ENCODE results near the gene LRMDA. TPM values are rescaled to one million over a fixed set of nuclear protein-coding genes. Genes with fewer than 3 reads are reported as not detected.

Gene LRMDA
- total and polyA plus RNA-seq, 2 donors (not counting 1 experiment from before 2014, with no cell fraction given): 0.12 TPM; not detected in 1

GRCh38 chr10:76543655-76544054 is 1112.2 kb downstream of the LRMDA start:
- Histone ChIP-seq H3K9me3 (ENCODE audit: control extremely low read depth in 1 of 3, control insufficient read depth in 2 of 3, insufficient read depth in 1 of 3, low read length in 2 of 3) (no peaks in the 10 kb centered on the region), H4K20me1 (ENCODE audit: control insufficient read depth, insufficient read depth, low read length, poor library complexity, severe bottlenecking) (no peaks in the 10 kb centered on the region), H3K27me3 (replicated peaks in 1 of 4; ENCODE audit: control extremely low read depth in 1 of 4, control insufficient read depth in 3 of 4, insufficient read depth in 4 of 4, low read length in 3 of 4) (no peaks in the 10 kb centered on the region), H3K4me2 (replicated peaks; ENCODE audit: low read depth, low read length, poor library complexity, severe bottlenecking) (no peak overlapping the region), H3K9ac (ENCODE audit: low read length) (no peak overlapping the region), H3K27ac (ENCODE audit: low read length in 2 of 2) (no peak overlapping the region), H2AFZ (ENCODE audit: insufficient read depth, low read depth, low read length, poor library complexity, severe bottlenecking) (no peak overlapping the region), H3K4me3 (ENCODE audit: control extremely low read depth in 1 of 5, extremely low read depth in 1 of 5, insufficient read depth in 1 of 5, low read depth in 2 of 5, low read length in 4 of 5) (no peak overlapping the region), H3K4me1 (ENCODE audit: control insufficient read depth in 2 of 2, insufficient read depth in 2 of 2, low read length in 2 of 2) (no peaks in the 10 kb centered on the region), H3K79me2 (ENCODE audit: control insufficient read depth, insufficient read depth, low read length) (no peaks in the 10 kb centered on the region), H3K36me3 (replicated peaks in 1 of 2; ENCODE audit: control extremely low read depth in 1 of 2, control insufficient read depth in 1 of 2, extremely low read depth in 1 of 2, insufficient read depth in 2 of 2, low read length in 1 of 2) (no peaks in the 10 kb centered on the region)
- no peaks in the 10 kb centered on the region for H3K27me3 Mint-ChIP-seq
- intact Hi-C loops (cut with micrococcal nuclease): no loop called here
- TF ChIP-seq CTCF (IDR thresholded peaks at IDR 0.05): no peak
- TF ChIP-seq EZH2 (IDR thresholded peaks at IDR 0.05; ENCODE audit: borderline replicate concordance, insufficient read depth, low read depth, low read length, poor library complexity, severe bottlenecking): no peak
- no peaks in the 10 kb centered on the region for H3K4me1 Mint-ChIP-seq
- POLR2A ChIA-PET: no interaction called here
- no peak for DNase-seq
- no peak overlapping the region for H3K4me3 Mint-ChIP-seq
- H3K27ac Mint-ChIP-seq: no peak overlapping the region
- CTCF ChIA-PET: no interaction called here
- no peaks in the 10 kb centered on the region for H3K9me3 Mint-ChIP-seq (ENCODE audit: insufficient read depth)
- WGBS (ENCODE audit: insufficient coverage): 95% methylated on average over 4 of the region's 4 CpGs
- ATAC-seq (ENCODE audit: low read depth): no peak

- Mint-ChIP-seq H3K4me3 (no peak overlapping the region), H3K4me1 (no peaks in the 10 kb centered on the region), H3K9me3 (ENCODE audit: insufficient read depth) (no peaks in the 10 kb centered on the region), H3K27ac (no peak overlapping the region), H3K27me3 (no peaks in the 10 kb centered on the region)
- Histone ChIP-seq H2AFZ (ENCODE audit: insufficient read depth, low read depth, low read length, poor library complexity, severe bottlenecking) (no peak overlapping the region), H3K4me3 (ENCODE audit: control extremely low read depth in 1 of 5, extremely low read depth in 1 of 5, insufficient read depth in 1 of 5, low read depth in 2 of 5, low read length in 4 of 5) (no peak overlapping the region), H3K9me3 (ENCODE audit: control extremely low read depth in 1 of 3, control insufficient read depth in 2 of 3, insufficient read depth in 1 of 3, low read length in 2 of 3) (no peaks in the 10 kb centered on the region), H3K79me2 (ENCODE audit: control insufficient read depth, insufficient read depth, low read length) (no peaks in the 10 kb centered on the region), H4K20me1 (ENCODE audit: control insufficient read depth, insufficient read depth, low read length, poor library complexity, severe bottlenecking) (no peaks in the 10 kb centered on the region), H3K27ac (ENCODE audit: low read length in 2 of 2) (no peak overlapping the region), H3K27me3 (replicated peaks in 1 of 4; ENCODE audit: control extremely low read depth in 1 of 4, control insufficient read depth in 3 of 4, insufficient read depth in 4 of 4, low read length in 3 of 4) (no peaks in the 10 kb centered on the region), H3K4me1 (ENCODE audit: control insufficient read depth in 2 of 2, insufficient read depth in 2 of 2, low read length in 2 of 2) (no peaks in the 10 kb centered on the region), H3K9ac (ENCODE audit: low read length) (no peak overlapping the region), H3K4me2 (replicated peaks; ENCODE audit: low read depth, low read length, poor library complexity, severe bottlenecking) (no peak overlapping the region), H3K36me3 (replicated peaks in 1 of 2; ENCODE audit: control extremely low read depth in 1 of 2, control insufficient read depth in 1 of 2, extremely low read depth in 1 of 2, insufficient read depth in 2 of 2, low read length in 1 of 2) (no peaks in the 10 kb centered on the region)
- ChIA-PET CTCF (interaction anchor here (0.7 to 1.2 kb wide), 2 partner anchors 172 to 359 kb away, joined by 3 read pairs; no protein-coding TSS in a partner anchor), POLR2A (no interaction called here)
- intact Hi-C loops (cut with micrococcal nuclease): no loop called here
- no CpG with 5 or more reads among the region's 1 CpG for WGBS (ENCODE audit: insufficient coverage)
- no peak for ATAC-seq (ENCODE audit: low read depth)
- TF ChIP-seq CTCF (IDR thresholded peaks at IDR 0.05) (no peak), EZH2 (IDR thresholded peaks at IDR 0.05; ENCODE audit: borderline replicate concordance, insufficient read depth, low read depth, low read length, poor library complexity, severe bottlenecking) (no peak)
- DNase-seq: no peak
Observed at GRCh38 chr10:76544789-76545188, 1113.4 kb downstream of the LRMDA start.
